T1000 (cell line): ENCODE data around the gene SPATA46.
A peak's percentile ranks its signal among the peaks of the same experiment; 100 is the strongest.

ENCODE experiments used
- DNase-seq: peaks from one replicate; lab custom pipeline; 2025; ENCODE audit warnings: mixed read lengths; lab: John Stamatoyannopoulos, UW

SPATA46 gene

DNA sequence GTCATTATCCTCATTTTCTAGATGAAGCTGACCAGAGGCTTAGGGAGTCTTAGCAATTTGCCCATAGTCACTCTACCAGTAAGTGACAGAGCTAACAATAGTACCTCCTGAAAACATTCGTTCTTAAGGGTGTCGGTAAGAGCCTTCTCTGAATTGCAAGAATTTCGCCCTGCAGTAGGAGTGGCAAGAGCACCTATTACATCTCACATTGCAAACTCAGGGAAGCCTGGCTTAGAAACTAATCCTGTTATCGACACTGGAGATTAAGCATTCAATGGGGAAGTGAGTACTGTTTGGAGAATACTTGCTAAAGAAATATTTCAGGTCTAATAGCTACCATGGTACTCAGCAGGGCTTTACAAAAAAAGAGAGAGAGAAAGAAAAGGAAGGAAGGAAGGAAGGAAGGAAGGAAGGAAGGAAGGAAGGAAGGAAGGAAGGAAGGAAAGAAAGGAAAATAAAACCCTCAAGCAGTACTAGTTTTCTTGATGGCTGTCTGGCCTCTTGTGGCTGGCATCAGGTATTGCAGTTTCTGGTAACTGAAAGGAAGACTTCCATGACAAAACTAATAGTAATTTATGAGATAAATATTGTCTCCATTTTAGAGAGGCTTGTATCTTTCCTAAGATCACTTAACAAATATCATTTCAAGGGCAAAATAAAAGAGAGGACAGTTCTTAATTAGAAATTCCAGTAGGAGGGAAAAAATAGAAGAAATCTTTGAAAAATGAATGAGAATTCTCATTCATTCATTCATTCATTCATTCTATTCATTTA is 15.3 kb upstream of the SPATA46 start:
- DNase-seq, result peak; percentile 10

DNA sequence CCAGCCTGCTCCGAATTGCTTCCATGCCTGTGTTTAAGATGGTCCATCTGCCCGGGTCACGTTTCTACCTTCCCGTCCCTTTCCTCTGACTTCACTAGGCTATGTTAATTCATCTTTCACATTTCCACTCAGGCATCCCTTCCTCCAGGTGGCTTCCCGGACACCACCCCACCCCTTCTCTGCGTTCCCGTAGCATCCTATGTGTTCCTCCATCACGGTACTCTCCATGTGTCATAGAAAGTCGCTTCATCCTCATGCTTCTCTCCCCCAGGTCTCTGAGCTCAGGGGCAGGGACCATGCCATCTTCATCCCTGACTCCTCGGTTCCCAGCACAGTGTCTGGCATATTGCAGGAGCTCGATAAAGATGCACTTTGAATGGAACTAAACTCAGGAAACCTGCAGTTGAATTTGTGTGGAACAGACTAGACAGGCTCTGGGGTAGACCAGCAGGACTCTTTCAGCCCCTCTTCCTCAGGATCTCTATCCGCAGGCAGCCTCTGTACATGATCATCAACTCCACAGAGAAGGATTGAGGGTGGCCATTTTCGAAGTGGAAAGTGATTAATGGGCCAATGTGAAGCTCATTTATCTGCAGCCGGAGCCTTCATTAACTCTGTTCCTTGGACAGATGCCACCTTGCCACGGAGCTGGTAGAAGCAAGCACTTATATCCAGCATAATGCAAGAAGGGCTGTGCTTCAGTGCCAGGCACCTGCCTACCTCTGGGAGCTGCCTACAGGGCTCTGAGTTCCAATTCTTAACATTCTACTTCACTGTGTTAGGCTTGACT is 13.9 kb upstream of the SPATA46 start:
- DNase-seq, result no peak

DNA sequence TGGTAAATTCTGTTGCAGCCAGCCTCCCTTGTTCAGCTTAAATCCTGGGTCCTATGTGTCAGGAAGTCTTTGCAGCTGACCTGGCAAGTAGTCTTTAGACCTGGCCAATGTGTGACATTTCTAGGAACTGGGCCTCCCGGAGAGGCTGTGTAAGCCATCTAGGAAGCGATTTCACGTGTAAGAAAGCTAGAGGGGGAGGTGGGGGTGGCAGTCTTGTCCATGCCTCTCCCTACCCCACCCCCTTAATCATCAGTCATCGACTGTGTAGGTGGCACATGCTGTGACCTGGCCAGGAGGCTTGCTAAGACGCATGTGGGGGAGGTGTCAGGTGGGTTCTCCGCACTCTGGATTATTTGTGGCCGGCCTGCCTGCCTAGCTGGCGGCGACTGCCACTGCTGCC is 13.3 kb upstream of the SPATA46 start:
- no peak for DNase-seq

DNA sequence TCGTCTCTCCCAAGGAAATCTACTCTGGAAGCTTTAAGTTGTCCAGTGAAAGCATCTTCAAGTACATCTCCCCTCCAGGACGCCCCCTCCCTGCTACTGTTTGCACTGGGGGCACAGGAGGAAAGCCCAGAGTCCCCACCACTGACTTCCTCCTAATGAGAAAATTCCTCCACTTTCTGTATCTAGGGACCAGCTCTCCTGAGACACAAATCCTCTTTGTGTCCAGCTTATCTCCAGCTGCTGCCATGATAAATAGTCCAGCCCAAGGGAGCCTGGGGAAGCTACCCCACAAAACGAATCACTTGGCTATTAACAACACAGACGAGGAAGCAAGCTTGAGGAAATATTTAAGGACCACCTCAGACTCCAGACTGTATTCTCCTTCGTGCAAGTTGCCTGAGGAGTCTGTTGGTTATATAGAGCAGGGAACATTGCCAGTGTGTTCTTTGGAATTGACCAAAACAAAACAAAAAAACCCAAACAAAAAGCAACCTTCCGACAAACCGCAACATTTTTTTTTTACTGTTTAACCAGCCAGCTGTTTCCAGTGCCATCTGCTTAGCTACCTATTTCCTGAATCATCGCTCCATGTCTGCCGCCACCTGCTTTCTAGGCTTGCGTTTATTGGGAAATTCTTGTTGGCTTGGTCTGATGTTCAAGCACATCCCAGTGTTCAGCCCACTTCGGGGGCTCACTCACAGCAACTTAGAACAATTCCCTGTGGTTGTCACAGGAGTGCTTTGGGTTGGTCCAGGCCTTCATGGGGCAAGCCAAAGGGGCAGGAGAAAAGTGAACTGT is 12.6 kb upstream of the SPATA46 start:
- DNase-seq, result no peak

DNA sequence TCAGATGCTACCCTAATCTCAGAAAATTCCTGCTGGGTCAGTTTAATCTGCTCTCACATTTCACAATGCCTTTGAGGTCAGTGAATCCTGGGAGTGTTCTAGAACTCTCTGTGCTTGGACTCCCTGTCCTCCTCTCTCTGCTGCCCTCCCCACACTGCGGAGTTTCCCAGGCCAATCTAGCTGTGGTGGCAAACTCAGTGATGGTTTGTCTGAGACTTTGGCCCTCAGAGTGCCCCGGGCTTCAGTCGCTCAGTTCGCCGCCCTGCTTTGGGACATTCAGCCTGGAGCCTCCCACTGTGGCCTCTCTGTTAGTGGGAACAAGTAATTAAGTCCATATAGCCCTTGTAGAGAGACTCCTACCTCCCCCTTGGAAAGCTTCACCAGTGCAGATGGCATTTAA is 12.0 kb upstream of the SPATA46 start:
- DNase-seq, result no peak

DNA sequence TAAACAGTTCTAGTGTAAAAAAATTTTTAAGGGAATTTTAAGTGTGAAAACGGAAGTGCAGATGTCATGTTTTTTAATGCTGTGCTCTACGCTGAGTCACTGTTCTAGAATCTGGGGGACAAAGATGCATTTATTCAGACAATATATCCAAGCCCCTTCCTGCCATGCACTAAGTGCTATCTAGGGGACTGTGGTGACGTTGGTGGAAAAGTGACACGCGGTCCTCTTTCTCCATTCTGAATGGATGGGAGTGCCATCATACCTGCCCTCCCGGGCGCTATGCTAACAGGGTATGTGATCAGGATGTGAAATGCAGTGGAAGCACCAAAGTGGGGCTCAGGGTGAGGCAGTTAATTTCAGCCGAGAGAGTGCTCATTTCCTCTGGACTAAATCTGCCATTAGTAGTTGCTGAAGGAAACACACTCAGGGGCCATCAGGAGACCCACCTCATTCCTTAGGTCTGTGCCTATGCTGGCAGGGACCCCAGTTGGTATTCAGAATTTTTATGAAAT is 11.5 kb upstream of the SPATA46 start:
- no peak for DNase-seq

DNA sequence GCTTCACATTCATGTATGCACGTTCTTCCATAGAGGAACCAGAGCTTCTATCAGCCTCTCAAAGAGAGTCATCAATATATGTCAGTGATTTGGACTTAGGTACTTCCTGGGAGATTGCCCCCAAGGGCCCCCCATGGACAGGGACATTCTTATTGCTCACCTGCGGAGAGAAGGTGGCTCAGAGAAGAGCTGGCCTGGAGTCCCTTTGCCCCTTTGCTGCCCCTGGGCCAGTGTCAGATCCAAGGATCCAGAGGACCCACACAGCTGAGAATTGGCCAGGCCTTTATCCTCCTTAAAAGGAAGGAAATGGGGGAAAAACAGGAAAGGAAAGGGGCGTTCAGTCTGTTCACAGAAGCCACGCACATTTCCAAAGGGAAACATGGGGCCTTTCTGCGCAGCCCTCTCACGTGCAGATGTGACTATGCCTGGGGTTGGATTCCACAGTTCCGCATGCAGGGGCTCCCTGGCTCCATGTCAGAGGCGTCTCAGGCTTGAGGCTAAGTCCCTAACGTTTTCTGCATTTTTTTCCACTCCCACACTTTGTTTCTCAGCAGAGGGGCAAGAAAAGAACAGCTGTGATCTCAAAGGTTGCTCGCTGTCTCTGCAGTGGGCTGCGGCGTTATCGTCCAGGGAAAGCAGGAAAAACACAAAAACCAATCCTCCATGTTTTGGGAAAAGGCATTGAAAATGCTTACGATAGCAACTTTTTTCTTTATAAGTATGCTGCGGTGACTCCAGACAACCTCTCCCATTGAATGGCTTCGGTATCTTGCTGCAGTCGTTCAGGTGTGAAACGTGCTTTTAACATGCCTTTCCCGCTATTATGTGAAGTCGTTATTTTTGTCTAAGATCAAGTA is 10.8 kb upstream of the SPATA46 start:
- DNase-seq, result no peak

DNA sequence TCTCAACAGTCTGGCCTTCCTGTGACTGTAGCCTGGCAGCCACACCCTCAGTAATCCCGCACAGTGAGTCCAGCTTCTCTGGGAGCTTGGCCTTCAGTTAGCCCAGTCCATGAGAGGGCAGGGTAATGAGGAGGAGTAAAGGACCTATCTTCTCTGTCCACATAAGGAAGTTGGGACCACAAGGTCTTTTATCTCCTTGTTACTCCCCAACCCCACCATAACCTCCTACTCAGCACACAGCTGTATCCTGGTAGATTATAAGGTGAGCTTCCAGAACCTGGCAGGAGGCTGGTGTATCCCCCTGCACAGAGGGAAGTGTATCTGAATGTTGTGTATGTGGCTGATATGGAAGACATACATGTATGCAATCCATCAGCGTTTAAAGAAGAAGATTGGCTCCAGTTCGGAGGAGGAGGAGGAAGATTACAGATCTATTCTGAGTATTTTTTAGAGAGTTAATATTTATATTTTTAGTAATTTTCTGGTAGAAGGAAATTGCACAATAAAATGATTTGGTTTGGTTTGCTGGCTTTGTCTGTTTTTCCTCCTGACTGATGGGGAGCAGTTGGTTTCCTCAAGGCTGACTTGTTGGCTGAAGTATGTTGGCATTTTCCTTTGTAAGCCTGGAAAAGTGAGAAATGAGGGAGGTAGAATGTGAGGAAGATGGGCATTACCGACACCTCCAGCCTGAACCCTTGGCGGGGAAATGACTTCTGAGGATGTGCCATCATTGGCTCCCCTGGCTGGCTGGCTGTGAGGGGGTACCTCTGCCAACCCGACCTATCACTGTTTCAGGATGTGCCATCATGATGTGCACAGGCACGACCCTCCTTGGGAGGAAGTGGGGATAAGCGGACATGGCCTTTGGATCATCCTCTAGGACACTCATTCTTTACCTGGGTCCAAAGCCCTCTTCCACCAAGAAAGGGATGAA is 9.9 kb upstream of the SPATA46 start:
- no peak for DNase-seq

DNA sequence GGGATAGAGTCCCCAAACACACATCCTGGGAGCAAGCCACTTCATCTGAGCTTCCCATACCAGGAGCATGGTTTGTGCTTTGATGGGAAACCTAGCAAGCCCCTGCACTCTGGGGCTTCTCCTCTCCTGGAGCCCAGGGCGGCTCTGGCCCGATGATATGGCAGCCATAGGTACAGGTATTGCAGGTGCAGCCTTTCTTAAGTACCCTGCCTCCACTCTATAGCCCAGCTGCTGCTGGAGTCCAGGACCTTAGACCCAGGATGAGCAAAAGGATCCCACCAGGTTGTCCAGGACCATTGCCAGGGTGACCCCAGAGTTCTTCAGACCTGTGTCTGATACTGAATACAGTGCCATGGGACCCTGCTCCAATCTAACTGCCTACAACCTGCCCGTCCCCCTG is 9.0 kb upstream of the SPATA46 start:
- DNase-seq, result no peak

DNA sequence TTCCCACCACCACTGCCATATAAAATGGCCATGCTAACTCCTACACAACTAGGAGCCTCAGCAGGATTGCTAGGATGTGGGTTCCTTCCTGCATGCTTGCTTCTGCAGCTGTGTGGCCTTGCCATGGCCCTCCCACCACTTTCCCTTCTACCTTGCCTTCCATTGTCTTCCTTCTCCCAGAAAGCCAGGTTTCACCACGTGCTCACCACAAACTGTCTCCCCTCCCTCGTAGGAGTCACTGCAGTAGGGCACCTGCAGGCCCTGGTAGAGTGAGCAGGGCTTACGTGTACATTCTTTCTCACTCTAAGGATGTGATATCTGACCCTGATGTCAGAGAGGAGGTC is 8.6 kb upstream of the SPATA46 start:
- no peak for DNase-seq

DNA sequence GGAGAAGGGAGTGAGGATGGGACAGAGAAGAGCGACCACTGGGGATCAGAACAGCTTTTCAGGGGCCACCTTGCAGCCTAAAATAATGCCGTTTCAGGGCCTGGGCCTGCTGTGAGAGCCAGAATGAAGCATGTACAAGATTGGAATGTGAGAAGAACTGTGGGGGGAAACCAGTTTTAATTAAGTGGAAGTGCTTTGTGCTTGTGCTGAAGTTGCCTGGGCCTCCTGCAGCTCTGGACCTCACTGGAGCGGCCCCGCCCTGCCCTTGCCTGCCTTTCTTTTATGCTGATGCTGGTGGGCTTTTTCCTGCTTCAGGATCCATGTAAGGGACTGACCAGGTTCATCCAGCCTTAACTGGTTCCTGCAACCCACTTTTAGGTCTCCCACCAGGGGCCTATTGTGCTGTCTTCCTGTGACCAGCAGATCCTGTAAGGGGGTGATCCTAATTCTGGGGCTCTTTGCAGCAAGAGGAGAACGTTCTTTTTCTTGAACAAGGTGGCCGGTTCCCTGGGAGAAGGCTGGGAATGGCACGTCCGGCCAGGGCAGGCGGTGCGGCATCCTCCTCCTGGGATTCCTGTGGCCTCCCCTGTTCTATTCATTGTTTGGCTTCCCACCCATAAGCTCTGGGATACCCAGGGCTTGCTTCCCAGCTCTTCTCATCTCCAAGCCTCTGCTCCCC is 8.1 kb upstream of the SPATA46 start:
- DNase-seq, result no peak

DNA sequence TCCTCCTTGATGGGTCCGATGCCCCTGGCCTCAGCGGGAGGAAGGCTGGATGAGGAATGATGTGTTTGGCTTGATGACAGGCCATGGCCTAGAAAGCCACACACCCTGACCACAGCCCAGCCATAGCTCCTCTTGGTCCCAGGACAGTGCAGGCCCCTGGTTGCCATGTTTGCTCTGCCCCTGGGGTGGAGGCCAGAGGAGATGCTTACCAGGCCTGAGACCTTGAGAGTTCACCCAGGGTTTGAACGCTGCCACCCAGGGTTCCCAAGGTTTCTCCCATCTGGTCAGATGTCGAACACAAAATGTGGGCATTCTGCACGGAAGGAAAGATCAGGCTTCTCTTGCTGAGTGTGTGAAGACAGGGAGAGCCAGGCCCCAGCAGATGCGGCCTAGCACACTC is 7.5 kb upstream of the SPATA46 start:
- DNase-seq, result no peak

DNA sequence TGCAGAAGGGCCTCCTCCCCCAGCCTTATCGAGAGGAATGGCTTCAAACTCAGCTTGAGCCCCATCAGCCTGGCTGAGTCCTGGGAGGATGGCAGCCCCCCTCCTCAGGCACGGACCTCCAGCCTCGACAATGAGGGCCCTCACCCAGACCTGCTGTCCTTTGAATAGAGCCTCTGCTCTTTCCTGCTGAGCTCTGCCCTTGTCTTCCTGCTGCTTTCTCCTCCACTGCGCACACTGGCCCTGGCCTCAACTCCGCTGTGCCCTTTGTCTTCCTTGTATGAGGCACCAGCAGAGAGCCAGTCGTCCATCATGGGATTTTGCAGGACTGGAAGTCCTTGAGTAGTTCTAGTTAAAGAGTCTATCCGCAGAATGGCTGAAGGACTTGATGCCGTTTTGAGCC is 6.9 kb upstream of the SPATA46 start:
- DNase-seq, result no peak

DNA sequence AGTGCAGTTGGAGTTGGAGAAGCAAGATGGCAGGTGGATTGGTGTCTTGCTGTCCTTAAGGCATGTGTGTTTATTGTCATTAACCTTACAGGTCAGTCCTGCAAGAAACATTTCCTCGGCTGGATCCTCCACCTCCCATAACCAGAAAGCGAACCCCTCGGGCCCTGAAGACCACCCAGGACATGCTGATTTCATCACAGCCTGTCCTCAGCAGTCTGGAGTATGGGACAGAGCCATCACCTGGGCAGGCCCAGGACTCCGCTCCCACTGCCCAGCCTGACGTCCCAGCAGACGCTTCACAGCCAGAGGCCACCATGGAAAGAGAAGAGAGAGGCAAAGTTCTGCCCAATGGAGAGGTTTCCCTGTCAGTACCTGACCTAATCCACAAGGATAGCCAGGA is 6.4 kb upstream of the SPATA46 start:
- no peak for DNase-seq

DNA sequence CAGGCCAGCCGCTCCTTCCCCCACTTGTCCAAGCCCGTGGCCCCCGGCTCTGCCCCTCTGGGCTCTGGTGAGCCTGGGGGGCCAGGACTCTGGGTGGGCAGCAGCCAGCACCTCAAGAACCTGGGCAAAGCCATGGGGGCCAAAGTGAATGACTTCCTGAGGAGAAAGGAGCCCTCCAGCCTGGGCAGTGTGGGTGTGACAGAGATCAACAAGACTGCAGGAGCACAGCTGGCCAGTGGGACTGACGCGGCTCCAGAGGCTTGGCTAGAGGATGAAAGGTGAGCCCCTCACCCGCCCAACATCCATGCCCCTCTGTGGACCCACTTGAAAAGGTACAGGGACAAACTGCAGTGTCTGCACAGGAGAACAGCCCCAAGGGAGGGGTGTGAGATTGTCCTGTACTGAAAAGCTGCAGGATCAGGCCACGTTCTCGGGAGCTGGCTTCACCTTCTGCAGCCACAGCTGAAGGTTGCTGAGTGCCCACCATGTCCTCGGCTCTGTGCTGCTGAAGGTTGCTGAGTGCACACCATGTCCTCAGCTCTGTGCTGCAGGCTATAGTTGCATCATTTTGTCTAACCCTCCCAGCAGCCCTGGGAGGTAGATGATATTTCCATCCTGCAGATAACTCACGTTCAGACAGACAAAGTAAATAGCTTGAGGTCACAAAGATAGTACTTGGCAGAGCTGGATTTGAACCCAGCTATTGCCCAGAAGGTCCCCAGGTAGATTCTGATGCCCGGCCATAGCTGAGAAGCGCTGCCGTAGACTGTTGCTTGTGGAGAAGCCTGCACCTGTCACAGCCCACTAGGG is 5.5 kb upstream of the SPATA46 start:
- DNase-seq, result no peak

DNA sequence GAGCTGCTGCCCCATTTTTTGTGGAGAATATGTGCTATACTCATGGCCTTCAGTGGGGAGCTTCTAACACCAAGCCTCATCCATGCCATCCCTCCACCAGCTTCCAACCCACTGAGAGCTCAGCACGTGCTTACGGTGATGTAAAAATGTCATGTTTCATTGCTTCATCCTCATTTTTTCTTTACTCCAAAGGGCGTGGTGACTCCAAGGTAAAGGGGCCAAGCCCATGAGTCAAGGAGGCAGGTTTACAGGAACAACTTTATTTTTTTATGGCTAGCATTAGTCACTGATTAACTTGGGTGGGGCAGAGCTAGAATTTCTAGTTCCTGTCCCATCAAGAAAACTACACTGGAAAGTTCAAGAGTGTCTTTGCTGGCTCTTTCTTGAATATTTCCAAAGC is 4.7 kb upstream of the SPATA46 start, which contains the start of gene C1orf226:
TSS of gene C1orf226 (plus strand) at position 346 of the 400 bp plus-strand sequence. CDS start 174 bp downstream, outside the sequence.
- DNase-seq, result no peak

DNA sequence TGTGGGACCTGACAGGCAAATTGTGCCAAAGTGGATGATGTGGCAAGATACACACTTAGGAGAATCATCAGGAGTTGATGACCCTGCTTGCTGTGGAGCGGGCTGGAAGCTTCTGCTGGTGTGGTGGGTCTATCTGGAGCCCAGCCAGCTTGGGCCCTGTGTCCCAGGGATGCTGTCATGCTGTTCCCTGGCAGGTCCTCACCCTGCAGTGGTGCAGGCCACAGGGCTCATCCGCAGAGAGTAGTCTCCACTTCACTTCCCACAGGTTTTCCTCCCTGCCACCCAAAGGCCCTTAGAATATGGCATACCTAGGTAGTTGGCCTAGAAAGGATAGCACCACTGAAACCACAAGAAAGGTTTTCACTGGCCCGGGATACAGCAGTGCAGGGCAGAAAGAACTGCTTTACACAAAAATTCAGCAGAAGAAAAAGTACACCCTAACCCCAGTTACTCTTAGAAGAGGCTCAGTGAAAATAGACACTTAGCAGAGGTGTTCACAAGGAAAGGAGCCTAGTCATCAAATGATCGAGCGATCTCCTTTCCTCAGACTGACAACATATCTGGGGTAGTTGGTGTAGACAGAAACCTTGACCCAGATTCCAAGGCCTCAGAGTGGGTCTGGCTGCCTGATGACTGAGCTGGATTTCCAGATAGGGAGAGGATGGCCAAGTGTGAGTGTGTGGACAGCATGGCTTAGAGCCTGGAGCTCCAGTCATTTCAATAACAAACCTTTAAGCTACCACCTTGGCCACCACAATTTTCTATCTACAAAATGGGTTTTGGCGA is 3.6 kb upstream of the SPATA46 start:
- DNase-seq, result no peak

DNA sequence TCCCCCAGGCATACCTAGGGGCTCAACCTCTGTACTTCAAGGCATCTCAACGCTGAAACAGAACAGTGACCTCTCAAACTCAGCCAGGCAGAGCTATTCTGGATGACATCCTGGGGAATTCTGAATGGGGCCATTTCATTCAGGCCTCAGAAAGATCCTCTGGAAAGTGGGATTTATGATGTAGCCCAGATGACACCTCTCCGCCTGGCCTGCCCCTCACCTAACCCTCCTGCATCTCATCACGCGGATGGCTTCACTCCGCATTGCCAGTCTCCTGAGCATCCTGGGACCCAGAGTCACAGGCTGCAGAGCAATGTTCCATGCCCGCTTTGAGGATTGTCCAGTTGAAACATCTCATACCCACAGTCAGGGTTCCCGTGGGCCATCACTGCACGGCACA is 1.2 kb downstream of the SPATA46 start:
- DNase-seq, result no peak
